IMR-90 (cell line): ENCODE results near the gene MAB21L2. TPM values are rescaled to one million over a fixed set of nuclear protein-coding genes. Genes with fewer than 3 reads are reported as not detected.

ENCODE experiments used
- ATAC-seq: fragments of 200-7000 bp; cut with Tn5 transposase; 2 replicates; pipeline ENCODE4 v1.9.1; 2020; ENCODE audit warnings: low read depth, mild to moderate bottlenecking, moderate library complexity
- BruUV-seq: library from RNA; stranded (reverse); fragments of 400-500 nt; replicated peaks from 2 replicates; lab custom pipeline; 2021; lab: Mats Ljungman, UMichigan
- CTCF ChIA-PET: fragments of 300-600 bp; formaldehyde crosslinking; extraction: SDS; loops from one replicate; lab custom pipeline; 2021; ENCODE audit warnings: antibody characterized with exemption; lab: Yijun Ruan, JAX
- POLR2A ChIA-PET: fragments of 300-600 bp; sonication (Branson Sonifier 250); formaldehyde crosslinking; loops from one replicate; lab custom pipeline; 2022; ENCODE audit warnings: antibody characterized with exemption; ENCODE audit not compliant: unreplicated experiment; lab: Charles Lee
- DNase-seq: peaks from one replicate; pipeline ENCODE4 v3.0.0; 2013
- H2AFZ ChIP-seq: replicated peaks from 2 replicates; pipeline ENCODE3; 2013; ENCODE audit warnings: low read length, mild to moderate bottlenecking; ENCODE audit not compliant: poor library complexity
- H2AK5ac ChIP-seq: 2 replicates; pipeline ENCODE4 v1.6.1; 2013; ENCODE audit warnings: low read depth, low read length, inconsistent platforms
- H2AK9ac ChIP-seq: replicated peaks from 2 replicates; pipeline ENCODE3; 2013; ENCODE audit warnings: mild to moderate bottlenecking, low read depth, low read length, moderate library complexity; ENCODE audit not compliant: poor library complexity
- H2BK120ac ChIP-seq: 2 replicates; pipeline ENCODE4 v1.6.1; 2013; ENCODE audit warnings: low read depth, low read length, inconsistent platforms
- H2BK15ac ChIP-seq: 3 replicates; pipeline ENCODE4 v1.6.1; 2013; ENCODE audit warnings: low read depth, low read length, inconsistent platforms
- H2BK20ac ChIP-seq: 2 replicates; pipeline ENCODE4 v1.6.1; 2013; ENCODE audit warnings: low read depth, mild to moderate bottlenecking, inconsistent platforms, low read length, moderate library complexity
- H2BK5ac ChIP-seq: 2 replicates; pipeline ENCODE4 v1.6.1; 2013; ENCODE audit warnings: mild to moderate bottlenecking, low read depth, low read length, inconsistent platforms; ENCODE audit not compliant: poor library complexity, severe bottlenecking
- H3K14ac ChIP-seq: replicated peaks from 2 replicates; pipeline ENCODE4 v1.6.1; 2013; ENCODE audit warnings: low read depth, low read length, inconsistent platforms
- H3K18ac ChIP-seq: 2 replicates; pipeline ENCODE4 v1.6.1; 2013; ENCODE audit warnings: low read depth, low read length, control low read depth
- H3K23ac ChIP-seq: 2 replicates; pipeline ENCODE4 v1.6.1; 2013; ENCODE audit warnings: low read depth, low read length, inconsistent platforms
- H3K27ac ChIP-seq: 2 replicates; pipeline ENCODE4 v1.5.1; 2013; ENCODE audit warnings: mild to moderate bottlenecking, control low read depth, low read length; ENCODE audit not compliant: insufficient read depth
- H3K27me3 ChIP-seq: 2 replicates; pipeline ENCODE4 v1.6.1; 2013; ENCODE audit warnings: low read length; ENCODE audit not compliant: control insufficient read depth, insufficient read depth
- H3K36me3 ChIP-seq: 2 replicates; pipeline ENCODE4 v1.6.1; 2013; ENCODE audit warnings: low read length, mixed read lengths; ENCODE audit not compliant: control insufficient read depth, insufficient read depth
- H3K4ac ChIP-seq: 2 replicates; pipeline ENCODE4 v1.6.1; 2013; ENCODE audit warnings: low read depth, low read length, inconsistent platforms
- H3K4me1 ChIP-seq: 2 replicates; pipeline ENCODE4 v1.6.1; 2013; ENCODE audit warnings: low read length, mixed read lengths; ENCODE audit not compliant: control insufficient read depth, insufficient read depth
- H3K4me2 ChIP-seq: 2 replicates; pipeline ENCODE4 v1.6.1; 2013; ENCODE audit warnings: low read depth, mild to moderate bottlenecking, control low read depth, low read length, moderate library complexity
- H3K4me3 ChIP-seq: 2 replicates; pipeline ENCODE4 v1.5.1; 2013; ENCODE audit warnings: low read depth, mild to moderate bottlenecking, control low read depth, low read length, moderate library complexity; ENCODE audit not compliant: insufficient read depth
- H3K56ac ChIP-seq: 2 replicates; pipeline ENCODE4 v1.6.1; 2013; ENCODE audit warnings: low read length, inconsistent platforms; ENCODE audit not compliant: insufficient read depth; ENCODE audit errors: extremely low read depth
- H3K79me1 ChIP-seq, 2 experiments: 2 replicates each; pipeline ENCODE4 v1.6.1; 2013; ENCODE audit warnings: low read length in 2 of 2, inconsistent platforms in 1 of 2, low read depth in 1 of 2
- H3K9ac ChIP-seq: 2 replicates; pipeline ENCODE4 v1.6.1; 2013; ENCODE audit warnings: low read depth, low read length, control low read depth
- H3K9me1 ChIP-seq: 2 replicates; pipeline ENCODE4 v1.6.1; 2013; ENCODE audit warnings: low read length, inconsistent platforms; ENCODE audit not compliant: insufficient read depth
- H3K9me3 ChIP-seq: 2 replicates; pipeline ENCODE4 v1.6.1; 2013; ENCODE audit warnings: low read length; ENCODE audit not compliant: control insufficient read depth, insufficient read depth
- H4K20me1 ChIP-seq: 2 replicates; pipeline ENCODE4 v1.6.1; 2013; ENCODE audit warnings: low read length, inconsistent platforms; ENCODE audit not compliant: insufficient read depth
- H4K5ac ChIP-seq: 2 replicates; pipeline ENCODE4 v1.6.1; 2013; ENCODE audit warnings: mild to moderate bottlenecking, low read depth, low read length, control low read depth
- H4K8ac ChIP-seq, 2 experiments: 2 replicates each; pipeline ENCODE4 v1.6.1; 2013; ENCODE audit warnings: low read depth in 2 of 2, low read length in 2 of 2, control low read depth in 1 of 2, inconsistent platforms in 1 of 2
- H4K91ac ChIP-seq: 2 replicates; pipeline ENCODE4 v1.6.1; 2013; ENCODE audit warnings: low read depth, low read length, inconsistent platforms; ENCODE audit not compliant: insufficient read depth
- CTCF ChIP-seq: conservative IDR thresholded peaks from 2 replicates; pipeline ENCODE4 v1.5.1; 2012; ENCODE audit warnings: mild to moderate bottlenecking, low read depth, low read length, improper control_type of control experiment
- ELK1 ChIP-seq: fragments of 150-350 bp; IDR thresholded peaks from 2 replicates; pipeline ENCODE4 v1.6.1; 2016; ENCODE audit warnings: low read depth, mild to moderate bottlenecking, low read length, moderate library complexity, borderline replicate concordance
- FOS ChIP-seq: fragments of 150-350 bp; IDR thresholded peaks from 2 replicates; pipeline ENCODE4 v1.6.1; 2016; ENCODE audit warnings: low read depth, low read length
- MAZ ChIP-seq: IDR thresholded peaks from 2 replicates; pipeline ENCODE4 v1.6.1; 2012; ENCODE audit warnings: low read depth, mild to moderate bottlenecking, low read length, improper control_type of control experiment, moderate library complexity, borderline replicate concordance
- POLR2A ChIP-seq: IDR thresholded peaks from 2 replicates; pipeline ENCODE4 v1.6.1; 2012; ENCODE audit warnings: mild to moderate bottlenecking, low read depth, low read length
- RAD21 ChIP-seq: IDR thresholded peaks from 2 replicates; pipeline ENCODE4 v1.6.1; 2012; ENCODE audit warnings: low read length, improper control_type of control experiment
- RFX5 ChIP-seq: IDR thresholded peaks from 2 replicates; pipeline ENCODE4 v1.8.0; 2012; ENCODE audit warnings: low read depth, mild to moderate bottlenecking, low read length, moderate library complexity
- SMC3 ChIP-seq: fragments of 150-350 bp; IDR thresholded peaks from 2 replicates; pipeline ENCODE4 v1.6.1; 2016; ENCODE audit warnings: low read depth, mild to moderate bottlenecking, antibody characterized with exemption, low read length, moderate library complexity
- WGBS, 2 experiments: methylation state at CpG; one replicate each; pipeline versions ENCODE4 v1.1.5 to v1.1.7; 2013; ENCODE audit warnings: missing lambda C conversion rate in 2 of 2; ENCODE audit not compliant: insufficient read length in 1 of 2; ENCODE audit errors: extremely low coverage in 2 of 2; 5-methylcytosine and 5-hydroxymethylcytosine counted together
- dilution Hi-C: fragments of 300-500 bp; cut with HindIII; formaldehyde crosslinking; loops from one replicate; pipeline ENCODE4 v1.14.3; 2018; ENCODE audit warnings: low sequenced_read_pairs; ENCODE audit not compliant: unreplicated experiment
- in situ Hi-C: fragments of 300-500 bp; cut with MboI; formaldehyde crosslinking; loops from 3 replicates; pipeline ENCODE4 v1.14.3; 2019; ENCODE audit warnings: low sequenced_read_pairs, inconsistent platforms, mixed read lengths
- intact Hi-C: fragments of 100-400 bp; cut with micrococcal nuclease; formaldehyde crosslinking; loops from 2 replicates; pipeline ENCODE4 v1.10.0; 2022
- polyA plus RNA-seq, 3 experiments: library from polyadenylated mRNA; depleted of rRNA; stranded (reverse); fragments of >200 nt; gene quantifications; 2 replicates each; pipeline ENCODE4 v1.2.3, GENCODE V29; 2012; ENCODE audit warnings: low replicate concordance in 1 of 3
- total RNA-seq: library from RNA; depleted of rRNA; stranded (reverse); fragments of >200 nt; gene quantifications from 2 replicates; pipeline ENCODE4 v1.2.3, GENCODE V29; 2012

The MAB21L2 gene
- total and polyA plus RNA-seq, 2 of the 4 experiments (the other 2 are of a cell fraction) = 7.6 to 12.0 TPM

GRCh38 chr4:150577796-150578195 is 4.2 kb upstream of the MAB21L2 start:
- Histone ChIP-seq H3K9me1 (peaks cover 2% of the 10 kb centered on the region; the same call in 1 of the 2 replicates), H2AK9ac (no peak overlapping the region), H3K4me2 (no peak overlapping the region), H3K4me1 (peaks cover 2% of the 10 kb centered on the region; the same call in 1 of the 2 replicates), H3K9me3 (no peaks in the 10 kb centered on the region), H3K23ac (no peak overlapping the region), H2AFZ (no peak overlapping the region), H2BK20ac (no peak overlapping the region), H3K9ac (no peak overlapping the region), H3K4ac (no peak overlapping the region), H3K14ac (0 out of 2 replicates have a peak overlapping the region, but pooled peaks have one; percentile 10), H3K27me3 (no peaks in the 10 kb centered on the region), H4K5ac (no peak overlapping the region), H4K91ac (no peak overlapping the region), H3K27ac (no peak overlapping the region), H2BK120ac (no peak overlapping the region; the same call in 1 of the 2 replicates), H2AK5ac (no peak overlapping the region), H3K4me3 (no peak overlapping the region), H4K8ac (0 out of 4 replicates have a peak overlapping the region, but pooled peaks of 1 of the 2 experiments have one; percentile 2), H3K18ac (no peak overlapping the region), H2BK15ac (no peak overlapping the region), H3K56ac (no peak overlapping the region), H3K79me1 (peaks cover 3 to 4% of the 10 kb centered on the region in 2 experiments; a peak in 2 of 4 replicates), H3K36me3 (no peaks in the 10 kb centered on the region), H4K20me1 (no peaks in the 10 kb centered on the region), H2BK5ac (no peak overlapping the region)
- ATAC-seq (no peak), DNase-seq (no peak)
- in situ Hi-C loops (no loop called here), dilution Hi-C loops (no loop called here), intact Hi-C loops (no loop called here)
- no CpG with 5 or more reads among the region's 1 CpG for WGBS, 2 experiments
- BruUV-seq = no TSS peak
- CTCF ChIA-PET = no interaction called here
- no peak for TF ChIP-seq POLR2A
- TF ChIP-seq MAZ = no peak
- TF ChIP-seq FOS = no peak
- TF ChIP-seq ELK1 = no peak
- no peak for TF ChIP-seq CTCF
- no peak for TF ChIP-seq SMC3
- TF ChIP-seq RAD21 = no peak
- TF ChIP-seq RFX5 = no peak
- POLR2A ChIA-PET = no interaction called here
